Esophagus squamous epithelium (tissue), 4 donors: Measurements from ENCODE around the gene DNAJB8.

ENCODE experiments used
- POLR2A ChIP-seq, 4 donors: fragments of 450-650 bp; IDR thresholded peaks; one replicate each; pipeline ENCODE4 v1.6.1; 2017; ENCODE audit warnings: antibody characterized with exemption in 4 of 4, mild to moderate bottlenecking in 4 of 4, moderate library complexity in 3 of 4
- TF ChIP-seq, protein P1 (sequence below), 6 experiments: fragments of 450-650 bp in 4 of 6; fragments of 200-600 bp in 2 of 6; sonication (generic) in 2 of 6; IDR thresholded peaks; one replicate each; pipeline ENCODE4 v1.5.1; 2016 to 2019; ENCODE audit warnings: antibody characterized with exemption in 6 of 6, mild to moderate bottlenecking in 4 of 6, moderate library complexity in 4 of 6

GRCh38 chr3:128452678-128453275, 13.9 kb downstream of the DNAJB8 start:
- TF ChIP-seq, protein P1, sequence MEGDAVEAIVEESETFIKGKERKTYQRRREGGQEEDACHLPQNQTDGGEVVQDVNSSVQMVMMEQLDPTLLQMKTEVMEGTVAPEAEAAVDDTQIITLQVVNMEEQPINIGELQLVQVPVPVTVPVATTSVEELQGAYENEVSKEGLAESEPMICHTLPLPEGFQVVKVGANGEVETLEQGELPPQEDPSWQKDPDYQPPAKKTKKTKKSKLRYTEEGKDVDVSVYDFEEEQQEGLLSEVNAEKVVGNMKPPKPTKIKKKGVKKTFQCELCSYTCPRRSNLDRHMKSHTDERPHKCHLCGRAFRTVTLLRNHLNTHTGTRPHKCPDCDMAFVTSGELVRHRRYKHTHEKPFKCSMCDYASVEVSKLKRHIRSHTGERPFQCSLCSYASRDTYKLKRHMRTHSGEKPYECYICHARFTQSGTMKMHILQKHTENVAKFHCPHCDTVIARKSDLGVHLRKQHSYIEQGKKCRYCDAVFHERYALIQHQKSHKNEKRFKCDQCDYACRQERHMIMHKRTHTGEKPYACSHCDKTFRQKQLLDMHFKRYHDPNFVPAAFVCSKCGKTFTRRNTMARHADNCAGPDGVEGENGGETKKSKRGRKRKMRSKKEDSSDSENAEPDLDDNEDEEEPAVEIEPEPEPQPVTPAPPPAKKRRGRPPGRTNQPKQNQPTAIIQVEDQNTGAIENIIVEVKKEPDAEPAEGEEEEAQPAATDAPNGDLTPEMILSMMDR (IDR thresholded peaks at IDR 0.05), result no peak
- no peak for TF ChIP-seq POLR2A (IDR thresholded peaks at IDR 0.05)
